Activated CD8-positive, alpha-beta memory T cell treated with anti-CD3 and anti-CD28 coated beads for 36 hours (primary cell): Measurements from ENCODE around the gene DEGS2. TPM values are rescaled to one million over a fixed set of nuclear protein-coding genes. Genes with fewer than 3 reads are reported as not detected.

ENCODE experiments used
- CTCF ChIA-PET: fragments of 350-600 bp; sonication (Branson Sonifier 250); formaldehyde crosslinking; loops from one replicate; lab custom pipeline; 2021; ENCODE audit warnings: antibody characterized with exemption; lab: Charles Lee
- POLR2A ChIA-PET: fragments of 350-600 bp; sonication (Branson Sonifier 250); formaldehyde crosslinking; loops from one replicate; lab custom pipeline; 2021; ENCODE audit warnings: antibody characterized with exemption; lab: Charles Lee
- total RNA-seq, 2 experiments: library from RNA; stranded (reverse); gene quantifications; one replicate each; pipeline ENCODE4 v1.2.3, GENCODE V29; 2021

Gene DEGS2
- total RNA-seq, 2 experiments from 2014 or later, result 0.23 to 1.3 TPM

GRCh38 chr14:100123618-100124017 is 35.8 kb downstream of the DEGS2 start:
- CTCF ChIA-PET, result no interaction called here
- POLR2A ChIA-PET, result no interaction called here

GRCh38 chr14:100122481-100123223 is 36.8 kb downstream of the DEGS2 start:
- ChIA-PET POLR2A (no interaction called here), CTCF (interaction anchor here (1.3 kb wide), 1 partner anchor 70 kb away, joined by 3 read pairs; no protein-coding TSS in a partner anchor)

- CTCF ChIA-PET, result interaction anchor here (0.6 to 2.8 kb wide), 4 partner anchors 14 to 77 kb away, joined by 3 to 13 read pairs (median 3); no protein-coding TSS in a partner anchor
- POLR2A ChIA-PET, result no interaction called here
These were observed 37.6 kb downstream of the DEGS2 start for GRCh38 chr14:100121643-100122480.

GRCh38 chr14:100120522-100121269 is 38.7 kb downstream of the DEGS2 start:
- CTCF ChIA-PET, result interaction anchor here (1.3 to 2.8 kb wide), 2 partner anchors 13 to 21 kb away, joined by 3 to 13 read pairs; no protein-coding TSS in a partner anchor
- POLR2A ChIA-PET, result no interaction called here

GRCh38 chr14:100119251-100119650 is 40.2 kb downstream of the DEGS2 start:
- ChIA-PET POLR2A (no interaction called here), CTCF (interaction anchor here (2.8 kb wide), 1 partner anchor 11 kb away, joined by 13 read pairs; no protein-coding TSS in a partner anchor)

- ChIA-PET POLR2A (no interaction called here), CTCF (interaction anchor here (1.1 kb wide), 1 partner anchor 10 kb away, joined by 4 read pairs; no protein-coding TSS in a partner anchor)
These were observed 40.9 kb downstream of the DEGS2 start for GRCh38 chr14:100118396-100119011.

- POLR2A ChIA-PET, result no interaction called here
- CTCF ChIA-PET, result interaction anchor here (0.6 to 1.2 kb wide), 3 partner anchors 9 to 135 kb away, joined by 3 to 4 read pairs (median 3); no protein-coding TSS in a partner anchor
These were observed 41.6 kb downstream of the DEGS2 start for GRCh38 chr14:100117633-100118395.

GRCh38 chr14:100117026-100117425 is 42.4 kb downstream of the DEGS2 start:
- CTCF ChIA-PET, result interaction anchor here (0.6 to 1.2 kb wide), 3 partner anchors 8 to 134 kb away, joined by 3 to 4 read pairs (median 3); no protein-coding TSS in a partner anchor
- POLR2A ChIA-PET, result no interaction called here

- CTCF ChIA-PET, result interaction anchor here (1.2 kb wide), 1 partner anchor 39 kb away, joined by 3 read pairs; no protein-coding TSS in a partner anchor
- POLR2A ChIA-PET, result no interaction called here
These were observed 43.3 kb downstream of the DEGS2 start for GRCh38 chr14:100116134-100116533.

- CTCF ChIA-PET, result interaction anchor here (1.2 kb wide), 1 partner anchor 11 kb away, joined by 3 read pairs; no protein-coding TSS in a partner anchor
- POLR2A ChIA-PET, result no interaction called here
These were observed 43.7 kb downstream of the DEGS2 start for GRCh38 chr14:100115726-100116125.

GRCh38 chr14:100115236-100115635 is 44.2 kb downstream of the DEGS2 start:
- CTCF ChIA-PET, result interaction anchor here (1.2 to 1.4 kb wide), 3 partner anchors 11 to 139 kb away, joined by 3 to 5 read pairs (median 3); no protein-coding TSS in a partner anchor
- POLR2A ChIA-PET, result no interaction called here

GRCh38 chr14:100114109-100114765 is 45.2 kb downstream of the DEGS2 start:
- CTCF ChIA-PET, result interaction anchor here (1.2 to 1.4 kb wide), 3 partner anchors 79 to 138 kb away, joined by 3 to 5 read pairs (median 3); no protein-coding TSS in a partner anchor
- POLR2A ChIA-PET, result no interaction called here

- ChIA-PET CTCF (interaction anchor here (1.4 kb wide), 1 partner anchor 16 kb away, joined by 4 read pairs; no protein-coding TSS in a partner anchor), POLR2A (no interaction called here)
These were observed 47.3 kb downstream of the DEGS2 start for GRCh38 chr14:100111931-100112704.

- ChIA-PET POLR2A (interaction anchor here (0.6 kb wide), 1 partner anchor 21 kb away, joined by 3 read pairs; no protein-coding TSS in a partner anchor), CTCF (interaction anchor here (1.4 to 12.8 kb wide), 3 partner anchors 14 to 136 kb away, joined by 4 to 399 read pairs (median 4); no protein-coding TSS in a partner anchor)
These were observed 48.6 kb downstream of the DEGS2 start for GRCh38 chr14:100110816-100111215.

- ChIA-PET CTCF (interaction anchor here (1.4 to 12.8 kb wide), 5 partner anchors 17 to 135 kb away, joined by 3 to 399 read pairs (median 8); partner anchors contain the start of gene EVL), POLR2A (no interaction called here)
These were observed 49.9 kb downstream of the DEGS2 start for GRCh38 chr14:100109594-100109955.
